Upper lobe of right lung (tissue), 1 donor: Measurements from ENCODE around the gene YKT6. TPM values are rescaled to one million over a fixed set of nuclear protein-coding genes. Genes with fewer than 3 reads are reported as not detected.

ENCODE experiments used
- ATAC-seq: fragments of 200-7000 bp; cut with Tn5 transposase; one replicate; pipeline ENCODE4 v1.9.1; 2020; ENCODE audit warnings: mild to moderate bottlenecking, moderate library complexity
- DNase-seq: peaks from one replicate; pipeline ENCODE4 v3.0.0-alpha.2; 2020
- H3K27ac ChIP-seq: fragments of 200-600 bp; one replicate; pipeline ENCODE4 v1.8.0; 2022
- H3K27me3 ChIP-seq: fragments of 200-600 bp; one replicate; pipeline ENCODE4 v1.8.0; 2022; ENCODE audit warnings: mild to moderate bottlenecking
- H3K36me3 ChIP-seq: fragments of 200-600 bp; one replicate; pipeline ENCODE4 v1.8.0; 2022
- H3K4me1 ChIP-seq: fragments of 200-600 bp; one replicate; pipeline ENCODE4 v1.8.0; 2022
- H3K4me3 ChIP-seq: fragments of 200-600 bp; one replicate; pipeline ENCODE4 v1.8.0; 2022; ENCODE audit warnings: mild to moderate bottlenecking
- H3K9me3 ChIP-seq: fragments of 200-600 bp; one replicate; pipeline ENCODE4 v1.8.0; 2022
- CTCF ChIP-seq: fragments of 200-600 bp; IDR thresholded peaks from one replicate; pipeline ENCODE4 v1.8.0; 2022; ENCODE audit warnings: antibody characterized with exemption
- intact Hi-C: fragments of 100-400 bp; cut with DNase I; formaldehyde crosslinking; loops from one replicate; pipeline ENCODE4 v1.11.0; 2022
- total RNA-seq: library from RNA; stranded (reverse); fragmentation: NEBNext Ultra II Directional; extraction: Animal tissue kit (Norgen Biotek cat#: 25700); gene quantifications from one replicate; pipeline ENCODE4 v1.2.1, GENCODE V29; 2021
- donor health status: DM: no; HTN: yes; CAD: no; lungs with severe emphysema.

YKT6 gene
- total RNA-seq, 1 donor from 2014 or later, result 54.7 TPM

- ATAC-seq, result peak; percentile 19
- no peak overlapping the region for H3K27ac ChIP-seq
- H3K36me3 ChIP-seq, result no peaks in the 10 kb centered on the region
- no peaks in the 10 kb centered on the region for H3K4me1 ChIP-seq
- intact Hi-C loops, result no loop called here
- no peak for DNase-seq
- TF ChIP-seq CTCF, result no peak
- no peaks in the 10 kb centered on the region for H3K27me3 ChIP-seq
- no peak overlapping the region for H3K4me3 ChIP-seq
- no peaks in the 10 kb centered on the region for H3K9me3 ChIP-seq
These were observed 51.1 kb downstream of the YKT6 start for GRCh38 chr7:44251881-44252280.

- H3K9me3 ChIP-seq, result no peaks in the 10 kb centered on the region
- H3K4me3 ChIP-seq, result no peak overlapping the region
- H3K4me1 ChIP-seq, result peaks cover 33% of the 10 kb centered on the region
- H3K27me3 ChIP-seq, result no peaks in the 10 kb centered on the region
- no peak for DNase-seq
- TF ChIP-seq CTCF, result no peak
- H3K27ac ChIP-seq, result no peak overlapping the region
- ATAC-seq, result no peak
- no peaks in the 10 kb centered on the region for H3K36me3 ChIP-seq
- intact Hi-C loops, result no loop called here
These were observed 55.7 kb downstream of the YKT6 start for GRCh38 chr7:44256459-44256858.

- peak overlapping the region; percentile 77 for H3K27ac ChIP-seq
- H3K27me3 ChIP-seq, result no peaks in the 10 kb centered on the region
- intact Hi-C loops, result no loop called here
- no peak for TF ChIP-seq CTCF
- H3K36me3 ChIP-seq, result no peaks in the 10 kb centered on the region
- H3K4me1 ChIP-seq, result peaks cover 33% of the 10 kb centered on the region
- no peak overlapping the region for H3K4me3 ChIP-seq
- DNase-seq (no peak), ATAC-seq (no peak)
- H3K9me3 ChIP-seq, result no peaks in the 10 kb centered on the region
These were observed 56.4 kb downstream of the YKT6 start for GRCh38 chr7:44257213-44257612.

- no peaks in the 10 kb centered on the region for H3K9me3 ChIP-seq
- no peaks in the 10 kb centered on the region for H3K36me3 ChIP-seq
- no peak overlapping the region for H3K4me3 ChIP-seq
- H3K27me3 ChIP-seq, result no peaks in the 10 kb centered on the region
- TF ChIP-seq CTCF, result no peak
- intact Hi-C loops, result no loop called here
- ATAC-seq (peak; percentile 87), DNase-seq (peak; percentile 85)
- peaks cover 33% of the 10 kb centered on the region for H3K4me1 ChIP-seq
- peak overlapping the region; percentile 77 for H3K27ac ChIP-seq
These were observed 57.0 kb downstream of the YKT6 start for GRCh38 chr7:44257618-44258422.

- intact Hi-C loops, result no loop called here
- DNase-seq, result no peak
- TF ChIP-seq CTCF, result no peak
- Histone ChIP-seq H3K27me3 (no peaks in the 10 kb centered on the region), H3K36me3 (no peaks in the 10 kb centered on the region), H3K9me3 (no peaks in the 10 kb centered on the region), H3K4me1 (peaks cover 33% of the 10 kb centered on the region), H3K4me3 (no peak overlapping the region), H3K27ac (peak overlapping the region; percentile 66)
- ATAC-seq, result no peak
These were observed 57.6 kb downstream of the YKT6 start for GRCh38 chr7:44258423-44258760.
